Stimulated activated naive CD4-positive, alpha-beta T cell treated with Interleukin-2 at 50 U/mL for 16 hours (primary cell): ENCODE data around the gene LMAN1L.

Experiments
- DNase-seq: peaks from one replicate; lab custom pipeline; 2025; lab: John Stamatoyannopoulos, UW

The LMAN1L gene

DNA sequence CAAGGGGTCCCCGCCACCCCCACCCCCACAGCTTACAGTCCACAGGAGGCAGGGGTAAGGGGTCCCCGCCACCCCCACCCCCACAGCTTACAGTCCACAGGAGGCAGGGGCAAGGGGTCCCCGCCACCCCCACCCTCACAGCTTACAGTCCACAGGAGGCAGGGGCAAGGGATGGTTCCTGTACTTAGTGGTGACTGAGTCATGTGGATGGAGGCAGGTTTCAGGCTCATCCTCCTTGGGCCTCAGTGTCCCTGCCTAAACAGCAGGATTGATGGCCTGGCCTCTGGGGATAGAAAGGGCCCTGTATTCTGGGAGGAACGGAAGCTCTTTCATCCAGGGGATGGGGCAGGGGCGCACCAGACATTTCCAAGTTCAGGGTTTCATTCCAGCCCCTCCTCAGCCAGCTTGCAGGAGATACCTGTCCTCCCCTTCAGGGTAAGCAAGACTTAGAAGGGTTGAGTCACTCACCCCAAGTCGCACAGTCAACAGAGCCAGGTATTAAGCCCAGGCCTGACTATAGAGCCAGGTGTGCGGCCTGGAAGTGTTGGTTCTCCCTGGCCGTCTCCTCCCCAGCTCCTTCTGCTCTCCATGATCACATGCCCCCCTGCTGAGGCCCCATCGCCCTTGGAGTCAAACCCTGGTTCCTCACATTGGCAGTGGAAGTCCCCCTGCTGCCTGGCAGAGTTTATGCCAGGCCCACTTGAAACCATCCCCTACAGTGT lies 18.2 kb upstream of the LMAN1L start:
- DNase-seq: no peak

DNA sequence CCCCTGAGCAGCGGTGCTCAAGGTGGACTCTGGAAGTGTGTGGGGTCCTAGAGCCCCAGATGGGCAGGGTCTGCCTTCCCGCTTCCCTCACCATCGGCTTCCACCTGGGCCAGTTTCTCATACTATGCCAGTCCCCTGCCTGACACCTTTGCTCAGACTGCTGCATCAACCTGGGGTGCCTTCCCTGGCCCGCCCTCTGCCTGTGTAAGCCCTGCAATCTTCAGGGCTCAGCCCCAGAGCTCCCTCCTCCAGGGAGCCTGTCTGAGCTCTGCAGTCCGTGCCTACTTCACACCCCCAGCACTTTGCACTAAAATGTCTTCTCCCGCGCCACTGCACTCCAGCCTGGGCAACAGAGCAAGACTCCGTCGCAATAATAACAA lies 17.7 kb upstream of the LMAN1L start:
- no peak for DNase-seq

DNA sequence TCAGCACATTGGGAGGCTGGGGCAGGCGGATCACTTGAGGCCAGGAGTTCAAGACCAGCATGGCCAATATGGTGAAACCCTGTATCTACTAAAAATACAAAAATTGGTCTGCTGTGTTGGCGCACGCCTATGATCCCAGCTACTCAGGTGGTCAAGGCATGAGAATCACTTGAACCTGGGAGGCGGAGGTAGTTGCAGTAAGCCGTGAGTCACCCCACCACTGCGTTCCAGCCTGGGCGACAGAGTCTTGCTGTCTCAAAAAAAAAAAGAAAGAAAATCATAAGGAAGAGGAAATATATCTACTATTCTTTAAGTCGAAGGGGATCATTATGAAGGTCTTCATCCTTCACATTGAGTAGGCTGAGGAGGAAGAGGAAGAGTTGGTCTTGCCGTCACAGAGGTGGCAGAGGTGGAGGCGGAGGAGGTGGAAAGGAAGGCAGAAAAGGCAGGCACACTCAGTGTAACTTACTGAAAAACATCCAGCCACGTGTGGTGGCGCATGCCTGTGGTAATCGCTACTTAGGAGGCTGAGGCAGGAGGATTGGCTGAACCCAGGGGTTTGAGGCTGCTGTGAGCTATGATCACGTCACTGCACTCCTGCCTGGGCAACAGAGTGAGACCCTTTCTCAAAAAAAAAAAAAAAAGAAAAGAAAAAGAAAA lies 16.5 kb upstream of the LMAN1L start:
- DNase-seq: peak; percentile 28

DNA sequence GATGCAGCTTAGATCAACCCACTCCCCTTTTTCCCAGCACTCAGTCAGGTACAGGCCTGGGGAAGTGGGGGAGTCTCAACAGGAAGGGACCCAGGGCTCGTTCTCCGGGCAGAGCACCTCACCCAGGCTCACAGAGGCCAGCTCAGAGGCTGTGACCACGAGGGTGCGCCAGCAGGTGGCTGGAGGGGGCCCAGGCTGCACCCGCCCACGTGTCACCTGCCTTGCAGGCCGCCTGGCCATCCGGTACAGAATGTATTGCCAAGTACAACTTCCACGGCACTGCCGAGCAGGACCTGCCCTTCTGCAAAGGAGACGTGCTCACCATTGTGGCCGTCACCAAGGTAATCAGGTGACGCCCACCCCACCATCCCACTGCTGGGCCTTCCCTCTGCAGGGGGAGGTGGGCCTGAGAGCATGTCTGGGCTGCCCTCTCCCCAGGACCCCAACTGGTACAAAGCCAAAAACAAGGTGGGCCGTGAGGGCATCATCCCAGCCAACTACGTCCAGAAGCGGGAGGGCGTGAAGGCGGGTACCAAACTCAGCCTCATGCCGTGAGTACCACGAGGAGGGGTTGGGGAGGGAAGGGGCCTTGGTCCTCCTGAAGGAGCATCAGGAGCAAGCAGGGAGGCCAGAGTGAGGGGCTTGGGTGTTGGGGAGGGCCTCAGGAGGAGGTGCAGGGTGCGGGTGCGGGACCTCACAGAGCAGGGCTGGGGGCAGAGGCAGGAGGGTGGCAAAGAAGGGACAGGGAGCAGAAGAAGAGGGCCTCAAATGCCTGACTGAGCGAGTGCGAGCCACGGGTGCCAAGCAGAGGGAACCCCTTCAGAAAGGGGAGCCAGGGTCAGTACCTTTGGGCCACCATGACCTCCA lies 14.0 kb upstream of the LMAN1L start:
- DNase-seq: no peak

DNA sequence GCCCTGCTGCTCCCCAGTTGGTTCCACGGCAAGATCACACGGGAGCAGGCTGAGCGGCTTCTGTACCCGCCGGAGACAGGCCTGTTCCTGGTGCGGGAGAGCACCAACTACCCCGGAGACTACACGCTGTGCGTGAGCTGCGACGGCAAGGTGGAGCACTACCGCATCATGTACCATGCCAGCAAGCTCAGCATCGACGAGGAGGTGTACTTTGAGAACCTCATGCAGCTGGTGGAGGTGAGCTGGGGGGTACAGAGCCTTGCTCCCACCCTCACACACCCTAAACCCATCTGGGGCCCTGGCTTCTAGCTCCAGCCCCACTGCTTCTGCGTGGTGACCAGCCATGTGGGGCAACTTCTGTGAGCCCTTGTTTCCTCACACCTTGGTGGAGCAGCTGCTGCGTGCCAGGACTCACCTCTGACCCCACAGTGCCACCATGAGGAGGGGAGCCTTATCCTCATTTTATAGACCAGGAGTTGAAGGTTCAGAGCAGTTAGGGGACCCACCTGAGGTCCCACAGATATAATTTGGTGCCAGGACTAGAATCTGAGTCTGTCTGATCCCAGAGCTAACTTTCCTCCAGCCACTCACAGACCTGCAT lies 13.3 kb upstream of the LMAN1L start:
- no peak for DNase-seq

DNA sequence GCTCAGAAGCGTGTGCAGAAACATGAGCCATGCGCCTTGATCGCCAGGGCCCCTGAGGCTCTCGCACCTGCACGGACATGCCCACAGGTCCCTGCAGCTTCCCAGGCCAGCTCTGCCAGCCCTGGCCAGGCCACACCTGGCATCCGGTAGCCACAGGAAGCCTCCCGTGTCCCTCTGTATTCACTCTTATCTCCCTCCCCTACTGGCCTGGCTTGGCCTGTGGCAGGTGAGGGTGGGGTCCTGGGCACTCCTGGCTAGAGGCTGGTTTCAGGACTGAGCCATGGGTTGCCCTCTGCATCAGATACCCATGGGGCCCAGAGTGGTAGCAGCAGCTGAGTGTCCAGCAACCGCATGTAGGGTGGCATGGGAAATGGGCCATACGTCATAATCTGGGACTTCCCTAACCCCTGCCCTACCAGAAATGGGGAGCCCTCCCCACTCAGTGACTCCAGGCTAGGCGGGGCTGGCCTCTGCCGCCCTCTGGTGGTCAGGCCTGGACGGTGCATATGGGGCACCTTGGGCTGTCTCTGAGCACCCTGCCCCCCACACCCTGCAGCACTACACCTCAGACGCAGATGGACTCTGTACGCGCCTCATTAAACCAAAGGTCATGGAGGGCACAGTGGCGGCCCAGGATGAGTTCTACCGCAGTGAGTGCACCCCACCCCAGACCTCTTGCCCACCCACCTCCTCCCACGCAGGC lies 12.6 kb upstream of the LMAN1L start:
- DNase-seq: peak; percentile 75

DNA sequence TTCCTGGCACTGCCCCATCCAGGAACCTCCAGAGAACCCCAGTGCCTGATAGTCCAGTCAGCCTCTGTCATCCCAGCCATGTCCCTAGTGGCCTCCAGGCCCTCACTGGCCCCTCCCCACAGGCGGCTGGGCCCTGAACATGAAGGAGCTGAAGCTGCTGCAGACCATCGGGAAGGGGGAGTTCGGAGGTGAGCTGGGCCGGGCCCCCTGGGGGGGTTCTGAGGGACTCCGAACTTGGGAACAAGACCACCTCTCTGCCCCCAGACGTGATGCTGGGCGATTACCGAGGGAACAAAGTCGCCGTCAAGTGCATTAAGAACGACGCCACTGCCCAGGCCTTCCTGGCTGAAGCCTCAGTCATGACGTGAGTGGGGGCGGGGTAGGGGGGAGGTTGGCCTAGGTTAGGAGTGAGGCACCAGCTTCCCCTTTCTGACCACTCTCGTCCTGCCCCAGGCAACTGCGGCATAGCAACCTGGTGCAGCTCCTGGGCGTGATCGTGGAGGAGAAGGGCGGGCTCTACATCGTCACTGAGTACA lies 12.0 kb upstream of the LMAN1L start:
- no peak for DNase-seq

DNA sequence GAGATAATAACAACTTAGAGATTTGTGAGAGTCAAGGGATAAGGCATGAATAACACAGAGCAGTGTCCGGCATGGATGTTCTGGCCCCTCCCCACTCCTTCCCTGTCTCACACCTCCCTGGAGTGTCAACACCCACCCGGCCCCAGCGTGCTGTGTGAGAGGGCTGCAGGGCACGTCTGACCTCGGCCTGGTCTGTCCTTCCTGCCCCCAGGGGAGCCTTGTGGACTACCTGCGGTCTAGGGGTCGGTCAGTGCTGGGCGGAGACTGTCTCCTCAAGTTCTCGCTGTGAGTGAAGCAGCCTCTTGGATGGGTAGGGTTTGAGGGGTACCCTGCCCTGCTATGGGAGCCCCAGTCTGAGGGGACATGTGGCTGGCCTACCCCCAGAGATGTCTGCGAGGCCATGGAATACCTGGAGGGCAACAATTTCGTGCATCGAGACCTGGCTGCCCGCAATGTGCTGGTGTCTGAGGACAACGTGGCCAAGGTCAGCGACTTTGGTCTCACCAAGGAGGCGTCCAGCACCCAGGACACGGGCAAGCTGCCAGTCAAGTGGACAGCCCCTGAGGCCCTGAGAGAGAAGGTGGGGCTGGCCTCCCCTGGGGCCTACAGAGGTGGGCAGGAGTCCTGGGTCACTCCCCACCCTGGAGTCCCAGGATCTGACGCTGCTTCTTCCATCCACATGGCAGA lies 11.2 kb upstream of the LMAN1L start:
- no peak for DNase-seq

DNA sequence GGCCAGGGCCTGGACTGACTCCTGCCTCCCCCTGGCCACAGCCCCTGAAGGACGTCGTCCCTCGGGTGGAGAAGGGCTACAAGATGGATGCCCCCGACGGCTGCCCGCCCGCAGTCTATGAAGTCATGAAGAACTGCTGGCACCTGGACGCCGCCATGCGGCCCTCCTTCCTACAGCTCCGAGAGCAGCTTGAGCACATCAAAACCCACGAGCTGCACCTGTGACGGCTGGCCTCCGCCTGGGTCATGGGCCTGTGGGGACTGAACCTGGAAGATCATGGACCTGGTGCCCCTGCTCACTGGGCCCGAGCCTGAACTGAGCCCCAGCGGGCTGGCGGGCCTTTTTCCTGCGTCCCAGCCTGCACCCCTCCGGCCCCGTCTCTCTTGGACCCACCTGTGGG lies 10.3 kb upstream of the LMAN1L start:
- DNase-seq: no peak

DNA sequence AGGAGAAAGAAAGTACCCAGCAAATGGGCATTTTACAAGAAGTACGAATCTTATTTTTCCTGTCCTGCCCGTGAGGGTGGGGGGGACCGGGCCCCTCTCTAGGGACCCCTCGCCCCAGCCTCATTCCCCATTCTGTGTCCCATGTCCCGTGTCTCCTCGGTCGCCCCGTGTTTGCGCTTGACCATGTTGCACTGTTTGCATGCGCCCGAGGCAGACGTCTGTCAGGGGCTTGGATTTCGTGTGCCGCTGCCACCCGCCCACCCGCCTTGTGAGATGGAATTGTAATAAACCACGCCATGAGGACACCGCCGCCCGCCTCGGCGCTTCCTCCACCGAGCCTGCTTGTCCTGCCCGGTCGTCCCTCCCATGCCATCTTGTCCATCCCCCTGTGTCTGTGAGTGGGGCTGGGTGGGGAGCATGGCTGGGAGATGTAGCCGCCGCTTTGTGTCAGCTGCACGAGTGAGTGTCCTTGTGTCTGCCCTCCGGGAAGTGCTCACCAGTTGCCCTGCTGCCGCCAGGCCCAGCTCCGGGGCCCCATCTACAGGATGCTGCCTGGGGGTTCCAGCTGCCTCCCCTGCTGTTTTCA lies 9.7 kb upstream of the LMAN1L start:
- no peak for DNase-seq

DNA sequence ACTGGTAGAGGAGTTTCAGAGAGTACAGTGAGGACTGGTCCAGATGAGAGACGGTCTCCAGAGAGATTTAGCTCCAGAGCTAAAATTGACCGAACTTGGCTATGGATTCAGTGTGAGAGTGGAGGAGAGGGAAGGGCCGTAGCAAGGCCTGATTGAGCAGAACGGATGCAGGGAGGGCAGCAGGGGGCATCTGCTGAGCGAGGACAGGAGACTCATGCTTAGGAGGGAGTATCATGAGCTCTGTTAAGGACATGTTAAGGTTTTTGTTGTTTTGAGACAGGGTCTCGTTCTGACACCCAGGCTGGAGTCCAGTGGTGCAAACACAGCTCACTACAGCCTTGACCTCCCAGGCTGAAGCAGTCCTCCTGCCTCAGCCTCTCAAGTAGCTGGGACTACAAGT lies 7.7 kb upstream of the LMAN1L start:
- DNase-seq: no peak

DNA sequence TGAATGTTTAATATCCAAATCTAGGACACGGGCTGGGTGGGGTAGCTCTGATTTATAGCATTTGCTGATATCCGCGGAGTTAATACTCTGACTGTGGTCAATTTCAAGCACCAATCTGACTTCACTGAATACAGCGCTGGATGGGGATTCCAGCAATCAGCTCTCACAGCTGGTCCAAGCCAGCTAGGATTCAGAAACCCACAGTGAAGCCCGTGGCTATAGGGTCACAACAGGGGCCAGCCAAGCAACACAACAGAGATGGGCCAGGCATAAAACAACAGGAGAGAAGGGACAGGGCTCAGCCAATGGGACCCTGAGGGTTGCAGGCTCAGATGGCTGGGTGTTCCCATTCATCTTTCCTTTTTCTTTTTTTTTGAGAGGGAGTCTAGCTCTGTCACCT lies 5.4 kb upstream of the LMAN1L start:
- no peak for DNase-seq

DNA sequence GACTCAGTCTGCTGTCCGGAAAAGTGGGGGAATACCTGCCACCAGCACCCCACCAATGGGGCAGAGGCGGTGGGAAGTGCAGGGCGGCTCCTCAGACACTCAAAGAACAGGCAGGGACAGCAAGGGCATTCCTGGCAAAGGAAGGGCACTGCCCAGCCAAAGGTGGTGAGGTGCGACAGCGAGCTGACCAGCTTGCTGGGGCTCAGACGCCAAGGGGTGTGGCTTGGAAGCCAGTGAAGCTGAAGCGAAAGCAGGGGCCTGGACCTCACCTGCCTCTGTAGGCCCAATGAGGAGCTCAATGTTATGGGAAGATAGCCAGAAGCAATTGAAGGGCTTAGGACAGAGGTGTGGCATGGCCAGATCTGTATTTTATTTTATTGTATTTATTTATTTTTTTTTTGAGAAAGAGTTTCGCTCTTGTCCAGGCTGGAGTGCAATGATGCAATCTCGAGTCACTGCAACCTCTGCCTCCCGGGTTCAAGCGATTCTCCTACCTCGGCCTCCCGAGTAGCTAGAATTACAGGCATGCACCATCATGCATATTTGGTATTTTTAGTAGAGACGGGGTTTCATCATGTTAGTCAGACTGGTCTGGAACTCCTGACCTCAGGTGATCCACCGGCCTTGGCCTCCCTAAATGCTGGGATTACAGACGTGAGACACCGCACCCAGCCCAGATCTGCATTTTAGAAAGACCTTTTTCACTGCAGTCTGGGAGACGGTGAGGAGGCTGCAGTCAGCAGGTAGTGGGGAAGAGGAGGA lies 4.4 kb upstream of the LMAN1L start:
- no peak for DNase-seq

DNA sequence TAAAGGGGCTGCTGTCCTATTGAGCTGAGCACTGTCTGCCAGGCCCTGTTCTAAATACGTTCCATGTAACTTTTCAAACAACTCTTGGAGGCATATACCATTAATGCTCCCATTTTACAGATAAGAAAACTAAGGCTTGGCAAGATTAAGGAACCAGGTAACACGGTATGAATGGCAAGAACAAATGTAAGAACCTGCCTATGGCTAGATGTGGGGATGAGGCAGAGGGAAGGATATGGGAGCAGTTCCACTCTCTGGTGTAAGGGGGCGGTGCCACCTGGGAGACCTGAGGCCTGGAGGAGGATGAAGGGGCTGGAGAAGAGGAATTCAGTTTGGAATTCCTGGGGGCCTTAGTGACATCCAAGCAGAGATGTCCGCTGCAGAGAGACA lies 3.8 kb upstream of the LMAN1L start:
- DNase-seq: no peak

DNA sequence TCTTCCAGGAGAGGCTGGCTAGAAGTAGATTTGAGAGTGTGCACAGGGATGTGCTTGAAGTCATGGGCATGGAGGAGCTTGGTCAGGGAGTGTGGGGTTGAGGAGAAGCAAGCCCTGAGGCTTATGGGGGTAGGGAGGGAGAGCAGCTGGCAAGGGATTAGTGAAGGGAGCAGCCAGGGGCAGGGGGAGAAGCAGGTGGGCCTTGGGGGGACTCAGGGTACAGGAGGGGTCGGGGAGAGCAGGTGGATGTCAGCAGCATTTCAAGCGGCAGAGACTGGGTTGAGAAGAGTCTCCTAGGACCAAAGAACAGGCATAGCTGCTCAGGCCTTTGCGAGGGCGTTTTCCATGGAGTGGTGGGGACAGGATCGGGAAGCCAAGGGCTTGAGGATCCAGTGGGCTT lies 3.4 kb upstream of the LMAN1L start:
- no peak for DNase-seq

DNA sequence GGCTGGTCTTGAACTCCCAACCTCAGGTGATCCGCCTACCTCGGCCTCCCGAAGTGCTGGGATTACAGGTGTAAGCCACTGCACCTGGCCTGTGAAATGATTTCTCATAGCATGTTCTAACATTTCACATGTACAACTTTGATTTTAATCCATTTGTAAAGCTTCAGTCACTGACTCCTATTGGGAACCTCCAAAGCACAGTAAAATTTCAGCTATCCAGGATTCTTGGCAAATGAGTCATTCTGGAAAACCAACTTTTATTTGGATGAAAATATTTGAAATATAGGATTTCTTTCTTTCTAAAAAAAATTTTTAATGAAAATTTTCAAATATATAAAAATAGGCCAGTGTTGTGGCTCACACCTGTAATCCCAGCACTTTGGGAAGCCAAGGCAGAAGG lies 2.7 kb upstream of the LMAN1L start:
- DNase-seq: no peak

DNA sequence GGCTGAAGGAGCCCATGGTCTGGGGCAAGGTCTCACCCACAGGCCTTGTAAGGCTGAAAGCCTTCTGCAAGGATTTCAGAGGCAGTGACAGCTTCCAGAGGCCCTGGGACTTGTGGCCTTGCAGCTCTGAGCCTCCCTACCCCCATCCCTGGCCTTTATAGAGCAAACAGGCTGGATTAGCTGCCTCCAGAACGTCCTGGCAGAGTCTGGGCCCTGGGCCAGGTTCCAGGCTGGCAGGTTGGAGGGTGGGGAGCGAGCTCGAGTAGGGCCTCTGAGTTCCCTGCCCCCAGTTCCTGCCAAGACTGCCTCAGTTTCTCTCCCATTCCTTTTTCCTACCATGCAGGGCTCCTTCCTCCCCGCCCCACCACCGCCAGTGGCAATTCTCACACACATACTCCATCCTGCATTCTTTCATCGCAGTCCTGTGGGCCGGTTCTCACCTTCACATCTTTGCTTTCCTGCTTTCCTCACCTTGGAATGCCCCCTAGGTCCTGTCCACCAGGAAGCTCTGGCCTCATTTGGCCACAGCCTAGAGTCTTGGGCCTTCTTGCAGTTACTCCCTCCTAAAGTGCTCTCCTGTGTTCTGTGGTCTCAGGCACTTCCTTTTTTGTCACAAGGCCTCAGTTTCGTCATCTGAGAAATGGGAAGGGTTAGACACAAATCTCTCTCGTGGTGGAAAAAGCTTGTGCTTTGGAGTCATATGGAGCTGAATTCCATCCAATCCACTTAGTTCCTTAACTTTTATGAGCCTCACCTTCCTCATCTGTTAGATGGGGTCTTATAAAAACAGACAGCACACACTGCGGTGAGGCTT lies 2.7 kb downstream of the LMAN1L start:
- DNase-seq: no peak

DNA sequence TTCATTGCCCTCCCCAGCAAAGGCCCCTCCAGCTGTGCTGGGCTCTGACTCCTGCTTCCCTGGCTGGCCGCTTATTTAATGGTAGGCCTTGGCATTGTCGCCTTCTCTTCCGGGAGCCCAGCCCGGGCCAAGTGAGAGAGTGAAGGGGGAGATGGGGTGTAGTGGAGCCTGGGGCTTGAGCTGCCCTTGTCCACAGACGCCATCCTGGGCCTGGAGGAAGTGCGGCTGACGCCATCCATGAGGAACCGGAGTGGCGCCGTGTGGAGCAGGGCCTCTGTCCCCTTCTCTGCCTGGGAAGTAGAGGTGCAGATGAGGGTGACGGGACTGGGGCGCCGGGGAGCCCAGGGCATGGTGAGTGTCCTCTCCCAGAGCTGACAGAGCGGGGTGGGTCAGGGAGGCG lies 3.3 kb downstream of the LMAN1L start:
- DNase-seq: no peak
